GM18909 (cell line): ENCODE data around the gene IL3RA.
A peak's percentile ranks its signal among the peaks of the same experiment; 100 is the strongest.
"Not testable (repeated sequence)": the region's sequence is repeated elsewhere in the genome, so short reads cannot be mapped to it uniquely, and the experiment has no call there.

ENCODE experiments used
- ATAC-seq: cut with Tn5 transposase; IDR thresholded peaks from one replicate; pipeline ENCODE4 v1.9.1; 2021; ENCODE audit warnings: mild to moderate bottlenecking; ENCODE audit not compliant: unreplicated experiment, poor library complexity

IL3RA gene

DNA sequence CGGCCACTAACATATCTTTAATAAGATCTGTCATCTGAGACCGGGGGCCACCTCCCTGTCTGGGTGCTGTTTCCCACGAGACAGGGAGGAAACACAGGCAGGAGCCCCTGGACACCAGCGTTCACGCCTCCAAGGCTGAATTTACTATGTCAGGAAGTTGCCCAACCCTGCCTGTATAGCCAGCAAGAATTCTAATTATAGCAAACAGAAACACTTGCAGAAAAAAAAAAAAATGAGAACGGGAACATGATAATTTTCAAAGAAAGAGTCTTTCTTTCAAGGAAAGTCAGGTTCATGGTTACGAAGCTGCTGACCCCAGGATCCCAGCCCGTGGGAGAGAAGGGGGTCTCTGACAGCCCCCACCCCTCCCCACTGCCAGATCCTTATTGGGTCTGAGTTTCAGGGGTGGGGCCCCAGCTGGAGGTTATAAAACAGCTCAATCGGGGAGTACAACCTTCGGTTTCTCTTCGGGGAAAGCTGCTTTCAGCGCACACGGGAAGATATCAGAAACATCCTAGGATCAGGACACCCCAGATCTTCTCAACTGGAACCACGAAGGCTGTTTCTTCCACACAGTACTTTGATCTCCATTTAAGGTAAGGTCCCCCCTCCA, at the start of gene IL3RA:
Gene IL3RA, plus strand, starts transcription at position 455 of the 613 bp plus-strand sequence. CDS start 4,981 bp downstream, outside the sequence.
- no peak for ATAC-seq

DNA sequence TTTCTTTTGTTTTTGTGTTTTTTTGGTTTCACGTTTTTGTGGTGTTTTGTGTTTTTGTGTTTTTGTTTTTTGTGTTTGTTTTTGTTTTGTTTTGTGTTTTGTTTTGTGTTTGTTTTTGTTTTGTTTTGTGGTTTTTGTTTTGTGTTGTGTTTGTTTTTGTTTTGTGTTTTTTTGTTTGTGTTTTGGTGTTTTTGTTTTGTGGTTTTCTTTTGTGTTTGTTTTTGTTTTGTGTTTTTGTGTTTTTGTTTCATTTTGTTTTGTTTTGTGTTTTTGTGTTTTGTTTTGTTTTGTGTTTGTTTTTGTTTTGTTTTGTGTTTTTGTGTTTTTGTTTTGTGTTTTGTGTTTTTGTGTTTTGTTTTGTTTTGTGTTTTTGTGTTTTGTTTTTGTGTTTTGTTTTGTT, 47.0 kb upstream of the IL3RA start:
- ATAC-seq = no peak

DNA sequence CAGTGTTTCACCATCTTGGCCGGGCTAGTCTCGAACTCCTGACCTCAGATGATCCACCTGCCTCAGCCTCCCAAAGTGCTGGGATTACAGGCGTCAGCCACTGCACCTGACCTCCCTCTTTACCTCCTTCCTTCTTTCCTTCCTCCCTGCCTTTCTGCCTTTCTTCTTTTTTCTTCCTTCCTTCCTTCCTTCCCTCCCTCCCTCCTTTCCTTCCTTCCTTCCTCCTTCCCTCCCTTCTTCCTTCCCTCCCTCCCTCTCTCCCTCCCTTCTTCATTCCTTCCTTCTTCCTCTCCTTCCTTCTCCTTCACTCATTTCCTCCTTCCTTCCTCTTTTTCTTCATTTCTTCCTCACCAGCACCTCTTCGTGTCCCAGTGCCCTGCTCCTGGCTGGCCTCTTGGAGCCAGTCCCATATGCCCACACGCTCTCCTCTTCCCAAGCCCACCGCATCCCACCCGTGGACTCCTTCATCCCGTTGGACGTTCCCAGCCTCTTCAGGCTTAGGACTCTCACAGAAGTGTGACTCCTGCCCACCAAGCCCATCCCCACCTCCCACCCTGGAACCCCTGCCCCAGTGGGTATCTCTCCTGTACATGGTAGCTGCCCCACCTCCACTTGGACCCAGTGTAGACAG, 45.4 kb upstream of the IL3RA start:
- ATAC-seq = no peak

DNA sequence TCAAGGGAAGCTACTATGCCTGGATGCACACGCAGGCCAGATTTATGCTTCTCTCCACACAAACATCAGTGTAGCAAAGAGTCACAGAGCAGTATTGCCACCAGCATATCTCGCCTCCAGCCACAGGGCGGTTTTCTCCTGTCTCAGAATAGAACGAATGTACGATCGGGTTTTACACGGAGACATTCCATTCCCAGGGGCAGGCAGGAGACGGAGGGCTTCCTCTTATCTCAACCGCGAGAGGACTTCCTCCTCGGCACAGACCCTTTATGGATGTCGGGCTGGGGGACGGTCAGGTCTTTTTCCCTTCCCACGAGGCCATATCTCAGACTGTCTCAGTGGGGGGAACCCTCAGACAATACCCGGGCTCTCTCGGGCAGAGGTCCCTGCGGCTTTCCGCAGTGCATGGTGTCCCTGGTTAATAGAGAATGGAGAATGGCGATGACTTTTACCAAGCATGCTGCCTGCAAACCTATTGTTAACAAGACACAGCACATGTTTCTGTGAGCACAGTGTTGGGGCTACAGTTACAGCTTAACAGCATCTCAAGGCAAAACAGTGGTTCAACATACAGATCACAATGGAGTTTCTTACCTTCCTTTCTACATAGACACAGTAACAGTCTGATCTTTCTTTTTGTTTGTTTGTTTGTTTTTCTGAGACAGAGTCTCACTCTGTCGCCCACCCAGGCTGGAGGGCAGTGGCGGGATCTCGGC, 43.9 kb upstream of the IL3RA start:
- ATAC-seq = no peak

DNA sequence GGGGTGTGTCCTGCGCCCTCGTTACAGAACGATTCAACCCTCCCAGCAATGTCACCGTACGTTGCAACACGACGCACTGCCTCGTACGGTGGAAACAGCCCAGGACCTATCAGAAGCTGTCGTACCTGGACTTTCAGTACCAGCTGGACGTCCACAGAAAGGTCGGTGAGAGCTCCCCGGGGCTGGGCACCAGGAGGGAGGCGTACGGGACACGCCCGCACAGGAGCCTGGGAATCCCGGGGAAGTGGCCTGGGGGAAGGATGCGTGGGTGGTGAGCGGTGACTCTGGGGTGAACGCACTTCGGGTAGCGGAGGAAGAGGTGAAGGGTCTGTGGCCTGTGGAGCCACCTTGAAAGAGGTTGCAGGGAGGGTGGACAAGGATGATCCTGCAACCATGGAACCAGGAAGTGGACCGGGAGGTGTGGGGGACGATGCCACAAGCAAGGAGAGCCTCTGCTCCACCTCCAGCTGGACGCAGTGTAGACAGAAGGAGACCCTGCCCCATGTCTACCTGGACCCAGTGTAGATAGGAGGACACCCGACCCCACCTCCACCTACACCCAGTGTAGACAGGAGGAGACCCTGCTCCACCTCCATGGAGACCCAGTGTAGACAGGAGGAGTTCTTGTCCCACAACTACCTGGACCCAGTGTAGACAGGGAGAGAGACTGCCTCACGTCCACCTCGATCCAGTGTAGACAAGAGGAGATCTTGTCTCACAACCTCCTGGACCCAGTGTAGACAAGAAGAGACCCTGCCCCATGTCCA, 42.1 kb upstream of the IL3RA start:
- ATAC-seq = no peak

DNA sequence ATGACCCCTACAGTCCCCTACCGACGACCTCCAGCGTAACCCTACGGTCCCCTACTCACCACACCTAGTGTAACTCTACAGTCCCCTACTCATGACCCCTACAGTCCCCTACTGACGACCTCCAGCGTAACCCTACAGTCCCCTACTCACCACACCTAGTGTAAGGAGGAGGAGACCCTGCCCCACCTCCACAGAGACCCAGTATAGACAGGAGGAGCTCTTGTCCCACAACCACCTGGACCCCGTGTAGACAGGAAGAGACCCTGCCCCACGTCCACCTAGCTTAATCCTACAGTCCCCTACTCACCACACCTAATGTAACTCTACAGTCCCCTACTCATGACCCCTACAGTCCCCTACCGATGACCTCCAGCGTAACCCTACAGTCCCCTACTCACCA, 41.0 kb upstream of the IL3RA start:
- ATAC-seq = no peak

DNA sequence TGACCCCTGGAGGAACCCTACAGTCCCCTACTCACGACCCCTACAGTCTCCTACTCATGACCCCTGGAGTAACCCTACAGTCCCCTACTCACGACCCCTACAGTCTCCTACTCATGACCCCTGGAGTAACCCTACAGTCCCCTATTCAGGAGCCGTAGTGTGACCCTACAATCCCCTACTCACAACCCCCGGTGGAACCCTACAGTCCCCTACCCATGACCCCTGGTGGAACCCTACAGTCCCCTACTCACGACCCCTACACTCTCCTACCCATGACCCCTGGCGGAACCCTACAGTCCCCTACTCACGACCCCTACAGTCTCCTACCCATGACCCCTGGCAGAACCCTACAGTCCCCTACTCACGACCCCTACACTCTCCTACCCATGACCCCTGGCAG, 39.0 kb upstream of the IL3RA start:
- not testable (repeated sequence) for ATAC-seq

DNA sequence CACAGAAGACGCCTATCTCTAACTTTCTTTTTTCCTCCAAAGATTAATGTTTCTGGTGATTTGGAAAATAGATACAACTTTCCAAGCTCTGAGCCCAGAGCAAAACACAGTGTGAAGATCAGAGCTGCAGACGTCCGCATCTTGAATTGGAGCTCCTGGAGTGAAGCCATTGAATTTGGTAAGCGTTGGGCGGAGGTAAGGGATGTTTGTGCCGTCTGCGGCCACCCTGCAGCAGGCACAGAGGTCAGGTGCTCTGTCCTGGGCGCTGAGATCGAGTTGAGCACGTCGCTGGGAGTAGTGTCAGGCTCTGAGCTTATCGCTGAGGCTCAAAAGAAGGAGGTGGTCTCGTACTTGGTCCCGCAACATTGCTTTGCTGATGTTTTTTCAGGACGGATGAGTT, 36.1 kb upstream of the IL3RA start:
- ATAC-seq = no peak

DNA sequence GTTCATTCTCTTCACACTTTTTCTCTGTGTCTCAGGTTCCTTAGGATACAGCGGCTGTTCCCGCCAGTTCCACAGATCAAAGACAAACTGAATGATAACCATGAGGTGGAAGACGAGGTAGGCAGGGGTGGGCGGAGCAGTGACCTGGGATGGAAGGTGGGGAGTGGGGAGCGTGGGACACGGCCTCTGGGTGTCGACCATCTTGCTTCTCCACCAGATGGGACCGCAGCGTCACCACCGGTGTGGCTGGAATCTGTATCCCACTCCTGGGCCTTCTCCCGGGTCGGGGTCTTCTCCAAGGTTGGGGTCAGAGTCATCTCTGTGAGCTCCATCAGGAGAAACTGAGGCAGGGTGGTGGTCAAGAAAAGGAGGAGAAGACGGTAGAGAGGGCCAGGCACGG, 31.2 kb upstream of the IL3RA start:
- no peak for ATAC-seq

DNA sequence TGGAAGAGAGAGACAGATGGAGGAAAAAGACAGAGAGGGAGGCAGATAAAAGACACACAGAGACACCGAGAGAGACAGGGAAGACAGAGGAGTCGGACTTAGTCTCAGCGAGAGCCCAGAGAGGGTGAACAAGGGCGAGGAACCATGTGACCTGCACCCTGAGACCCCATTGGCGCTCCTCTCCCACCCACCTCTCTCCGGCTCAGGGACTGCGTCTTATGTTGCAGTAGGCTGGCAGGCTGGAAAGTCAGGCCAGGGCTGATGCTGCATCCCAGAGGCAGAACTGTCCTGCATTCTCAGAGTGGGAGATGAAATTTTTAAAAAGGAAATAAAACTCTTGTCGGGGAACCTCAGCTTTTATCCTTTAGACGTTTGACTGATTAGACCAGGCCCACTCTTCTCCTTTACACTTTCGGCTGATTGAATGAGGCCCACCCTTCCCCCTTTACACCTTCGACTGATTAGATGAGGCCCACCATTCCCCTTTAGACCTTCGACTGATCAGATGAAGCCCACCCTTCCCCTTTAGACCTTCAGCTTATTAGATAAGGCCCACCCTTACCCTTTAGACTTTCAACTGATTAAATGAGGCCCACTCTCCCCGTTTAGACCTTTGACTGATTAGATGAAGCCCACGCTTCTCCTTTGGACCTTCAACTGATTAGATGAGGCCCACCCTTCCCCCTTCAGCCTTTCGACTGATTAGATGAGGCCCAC, 29.5 kb upstream of the IL3RA start:
- no peak for ATAC-seq

DNA sequence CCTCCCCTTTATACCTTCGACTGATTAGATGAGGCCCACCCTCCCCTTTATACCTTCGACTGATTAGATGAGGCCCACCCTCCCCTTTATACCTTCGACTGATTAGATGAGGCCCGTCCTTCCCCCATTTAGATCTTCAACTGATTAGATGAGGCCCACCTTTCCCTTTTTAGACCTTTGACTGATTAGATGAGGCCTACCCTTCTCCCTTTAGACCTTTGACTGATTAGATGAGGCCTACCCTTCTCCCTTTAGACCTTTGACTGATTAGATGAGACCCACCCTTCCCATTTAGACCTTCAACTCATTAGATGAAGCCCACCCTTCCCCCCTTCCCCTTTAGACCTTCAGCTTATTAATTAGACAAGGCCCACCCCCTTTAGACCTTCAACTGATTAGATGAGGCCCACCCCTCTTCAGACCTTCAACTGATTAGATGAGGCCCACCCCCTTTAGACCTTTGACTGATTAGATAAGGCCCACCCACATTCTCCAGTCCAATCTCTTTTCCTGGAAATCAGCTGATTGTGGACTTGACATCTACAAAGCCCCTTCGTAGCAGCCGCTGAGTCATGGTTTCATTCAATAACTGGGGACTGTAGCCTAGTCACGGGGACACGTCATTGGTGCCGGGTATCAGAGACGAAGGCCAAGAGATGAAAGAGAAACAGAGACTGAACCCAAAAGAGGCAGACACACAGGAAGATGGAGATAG, 28.8 kb upstream of the IL3RA start:
- ATAC-seq = no peak

DNA sequence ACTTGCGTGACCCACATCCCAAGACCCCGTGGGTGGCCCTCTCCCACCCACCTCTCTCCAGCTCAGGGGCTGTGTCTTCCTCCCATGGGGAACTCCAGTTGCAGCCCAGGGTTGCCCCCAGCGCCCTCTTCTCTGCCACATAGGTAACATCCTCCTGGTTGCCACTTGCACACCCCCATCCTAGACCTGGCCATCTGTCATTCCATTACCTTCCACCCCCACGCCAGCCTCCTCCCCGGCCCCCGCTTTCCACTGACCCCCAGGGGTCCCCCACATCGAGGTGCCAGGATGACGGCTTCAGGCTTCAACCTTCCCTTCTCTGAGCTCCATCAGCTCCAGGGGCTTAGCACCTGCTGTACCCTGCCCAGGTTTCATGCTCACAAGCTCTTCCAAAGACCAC, 28.1 kb upstream of the IL3RA start:
- ATAC-seq = no peak

DNA sequence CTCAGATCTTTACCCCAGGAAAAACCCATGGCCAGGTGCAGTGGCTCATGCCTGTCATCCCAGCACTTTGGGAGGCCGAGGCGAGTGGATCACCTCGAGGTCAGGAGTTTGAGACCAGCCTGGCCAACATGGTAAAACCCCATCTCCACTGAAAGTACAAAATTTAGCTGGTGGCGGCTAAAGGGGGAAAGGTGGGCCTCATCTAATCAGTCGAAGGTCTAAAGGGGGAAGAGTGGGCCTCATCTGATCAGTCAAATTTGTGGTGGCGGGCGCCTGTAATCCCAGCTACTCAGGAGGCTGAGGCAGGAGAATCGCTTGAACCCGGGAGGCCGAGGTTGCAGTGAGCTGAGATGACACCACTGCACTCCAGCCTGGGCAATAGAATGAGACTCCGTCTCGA, 27.7 kb upstream of the IL3RA start:
- not testable (repeated sequence) for ATAC-seq

DNA sequence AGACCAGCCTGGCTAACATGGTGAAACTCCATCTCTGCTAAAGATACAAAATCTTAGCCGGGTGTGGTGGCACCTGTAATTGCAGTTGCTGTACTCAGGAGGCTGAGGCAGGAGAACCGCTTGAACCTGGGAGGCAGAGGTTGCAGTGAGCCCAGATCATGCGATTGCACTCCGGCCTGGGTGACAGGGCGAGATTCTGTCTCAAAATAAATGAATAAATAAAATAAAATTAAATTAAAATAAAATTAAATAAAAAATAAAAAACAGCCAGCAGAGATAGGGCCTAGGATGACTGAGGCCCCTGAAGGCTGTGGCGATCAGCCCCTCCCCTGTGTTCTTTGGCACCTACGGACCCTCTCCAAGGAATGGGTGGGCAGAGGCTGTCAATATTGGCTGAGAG, 22.8 kb upstream of the IL3RA start:
- no peak for ATAC-seq

DNA sequence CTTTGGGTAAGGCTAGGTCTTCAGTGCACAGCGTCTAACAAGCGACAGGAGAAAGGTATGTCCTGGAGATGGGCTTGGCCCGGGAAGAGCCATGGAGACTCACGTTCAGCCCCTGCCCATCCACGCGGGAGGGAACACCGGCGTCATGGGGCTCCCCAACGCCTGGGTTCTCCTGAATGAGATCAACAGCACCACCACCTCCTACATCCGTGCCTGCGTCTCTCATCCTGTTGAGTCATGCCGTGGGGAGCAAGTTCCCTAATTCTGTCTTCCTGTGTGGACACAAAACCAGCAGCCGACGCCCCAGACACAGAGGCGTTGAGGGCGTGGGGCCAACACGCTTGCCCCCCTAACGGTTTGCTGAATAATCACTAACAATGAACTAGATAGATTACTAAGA, 20.1 kb upstream of the IL3RA start:
- ATAC-seq = no peak

DNA sequence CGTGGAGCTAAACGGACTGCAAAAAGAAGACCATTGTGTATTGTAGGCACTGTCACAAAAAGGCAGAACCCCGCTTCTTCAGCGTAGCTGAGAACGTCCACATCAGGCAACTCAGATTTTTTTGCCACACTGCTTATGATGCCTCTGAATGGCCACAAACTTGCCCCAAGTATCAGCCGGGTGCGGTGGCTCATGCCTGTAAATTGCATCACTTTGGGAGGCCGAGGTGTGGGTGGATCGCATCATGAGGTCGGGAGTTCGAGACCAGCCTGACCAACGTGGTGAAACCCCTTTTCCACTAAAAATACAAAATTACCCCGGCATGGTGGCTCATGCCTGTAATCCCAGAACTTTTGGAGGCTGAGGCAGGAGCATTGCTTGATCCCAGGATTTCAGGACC, 14.9 kb upstream of the IL3RA start:
- no peak for ATAC-seq

DNA sequence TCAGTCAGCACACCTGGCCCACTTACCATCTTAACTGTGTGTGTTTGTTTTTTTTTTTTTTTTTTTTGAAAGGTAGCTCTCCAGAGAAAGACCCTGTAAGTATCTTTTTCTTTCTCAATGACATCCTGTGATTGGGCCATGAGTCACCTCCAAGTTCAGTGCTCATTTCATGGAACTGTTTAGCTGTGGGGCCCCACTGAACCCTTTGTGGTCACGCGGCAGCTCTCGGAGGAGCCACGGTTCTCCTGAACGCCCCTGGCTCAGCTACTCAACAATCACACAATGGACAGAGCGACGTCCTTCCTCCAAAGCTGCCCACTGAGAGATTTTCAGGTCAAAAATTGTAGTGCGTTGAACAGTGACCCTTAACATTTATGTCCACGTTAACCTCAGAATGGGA, 14.2 kb upstream of the IL3RA start:
- no peak for ATAC-seq

DNA sequence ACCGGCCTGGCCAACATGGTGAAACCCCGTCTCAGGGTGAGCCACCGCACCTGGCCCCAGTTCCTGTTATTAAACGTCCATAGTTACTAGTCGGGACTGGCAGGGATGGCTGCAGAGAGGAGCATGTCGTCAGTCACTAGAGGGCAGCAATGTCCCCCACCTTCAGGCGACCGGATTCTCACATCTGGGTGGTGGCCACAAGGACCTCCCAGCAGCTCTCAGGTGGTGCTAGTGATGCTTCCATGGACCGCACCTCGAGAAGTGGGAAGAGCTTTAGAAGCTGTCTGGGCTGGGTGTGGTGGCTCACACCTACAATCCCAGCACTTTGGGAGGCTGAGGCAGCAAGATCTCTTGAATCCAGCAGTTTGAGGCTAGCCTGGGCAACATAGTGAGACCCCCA, 13.3 kb upstream of the IL3RA start:
- peak; percentile 85 for ATAC-seq

DNA sequence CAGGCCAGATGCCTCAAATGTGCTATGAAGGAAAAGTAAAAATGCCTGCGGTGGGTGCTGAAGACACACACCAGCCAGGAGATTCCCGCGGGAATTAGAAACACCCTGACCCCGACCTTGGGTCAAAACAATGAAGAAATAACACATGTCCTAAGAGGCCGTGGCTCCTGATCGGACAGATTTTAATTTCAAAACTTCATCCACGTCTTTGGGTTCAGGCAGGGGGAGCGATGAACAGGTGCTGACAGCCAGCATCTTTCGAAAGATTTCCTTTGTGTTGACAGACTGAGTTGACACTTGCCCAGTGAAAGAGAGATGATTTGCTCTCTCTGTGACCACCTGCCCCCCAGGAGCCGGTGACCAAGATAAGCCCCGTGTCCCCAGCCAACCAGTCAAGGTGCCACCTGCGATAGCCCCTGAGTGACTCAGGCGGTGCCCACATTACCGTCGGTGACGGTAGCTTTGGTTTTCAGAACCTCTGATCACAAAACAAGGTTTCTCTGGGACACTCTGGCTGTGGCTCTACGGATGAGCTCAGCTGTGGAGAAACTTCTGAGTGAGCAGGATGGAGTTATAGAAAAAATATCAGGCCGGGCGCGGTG, 11.0 kb upstream of the IL3RA start:
- ATAC-seq = no peak
